B cell (primary cell): Measurements from ENCODE around the gene THBS2. TPM values are rescaled to one million over a fixed set of nuclear protein-coding genes. Genes with fewer than 3 reads are reported as not detected.
"Not testable (repeated sequence)": the region's sequence is repeated elsewhere in the genome, so short reads cannot be mapped to it uniquely, and the experiment has no call there.

Experiments
- ATAC-seq: fragments of 200-7000 bp; cut with Tn5 transposase; one replicate; pipeline ENCODE4 v1.10.0; 2021; ENCODE audit warnings: low read depth, mild to moderate bottlenecking, moderate number of reproducible peaks, moderate library complexity
- CTCF ChIA-PET: fragments of 350-600 bp; sonication (Branson Sonifier 250); formaldehyde crosslinking; loops from one replicate; lab custom pipeline; 2021; ENCODE audit warnings: antibody characterized with exemption, inconsistent platforms; lab: Charles Lee
- POLR2A ChIA-PET: fragments of 350-600 bp; sonication (Branson Sonifier 250); formaldehyde crosslinking; loops from one replicate; lab custom pipeline; 2021; ENCODE audit warnings: antibody characterized with exemption; lab: Charles Lee
- DNase-seq: peaks from one replicate; pipeline ENCODE4 v3.0.0; 2013
- H2AFZ ChIP-seq: 2 replicates; pipeline ENCODE4 v1.6.1; 2012; ENCODE audit warnings: mild to moderate bottlenecking, low read depth, low read length; ENCODE audit not compliant: insufficient read depth, poor library complexity, severe bottlenecking
- H3K27ac ChIP-seq, 2 donors: 1 replicate in 1 of 2; 2 replicates in 1 of 2; pipeline ENCODE4 v1.5.1; 2012 to 2013; ENCODE audit warnings: low read length in 2 of 2, mild to moderate bottlenecking in 2 of 2, moderate library complexity in 1 of 2
- H3K27me3 ChIP-seq, 4 experiments: fragments of 200-600 bp in 1 of 4; sonication (generic) in 1 of 4; replicated peaks in 1 of 4; 1 replicate in 2 of 4; 2 replicates in 2 of 4; pipeline versions ENCODE4 v1.6.1 to v1.7.0; 2013 to 2016; ENCODE audit warnings: low read length in 3 of 4, mild to moderate bottlenecking in 2 of 4, mixed read lengths in 1 of 4, moderate library complexity in 1 of 4; ENCODE audit not compliant: insufficient read depth in 4 of 4, control insufficient read depth in 3 of 4; ENCODE audit errors: control extremely low read depth in 1 of 4
- H3K36me3 ChIP-seq, 2 experiments: replicated peaks in 1 of 2; 1 replicate in 1 of 2; 2 replicates in 1 of 2; pipeline versions ENCODE4 v1.6.1 to v1.7.1; 2013; ENCODE audit warnings: low read length in 1 of 2; ENCODE audit not compliant: insufficient read depth in 2 of 2, control insufficient read depth in 1 of 2; ENCODE audit errors: control extremely low read depth in 1 of 2, extremely low read depth in 1 of 2
- H3K4me1 ChIP-seq, 2 donors: fragments of 200-600 bp in 1 of 2; sonication (generic) in 1 of 2; 1 replicate in 1 of 2; 2 replicates in 1 of 2; pipeline versions ENCODE4 v1.5.1 to v1.6.1; 2013 to 2017; ENCODE audit warnings: low read length in 2 of 2; ENCODE audit not compliant: control insufficient read depth in 2 of 2, insufficient read depth in 2 of 2
- H3K4me2 ChIP-seq: replicated peaks from 2 replicates; pipeline ENCODE3; 2012; ENCODE audit warnings: mild to moderate bottlenecking, low read depth, low read length; ENCODE audit not compliant: poor library complexity, severe bottlenecking
- H3K4me3 ChIP-seq, 5 experiments: fragments of 200-600 bp in 1 of 5; sonication (generic) in 1 of 5; 1 replicate in 3 of 5; 2 replicates in 2 of 5; pipeline versions ENCODE4 v1.5.1 to v1.7.0; 2011 to 2016; ENCODE audit warnings: low read length in 4 of 5, mild to moderate bottlenecking in 4 of 5, low read depth in 2 of 5, control low read depth in 1 of 5, moderate library complexity in 1 of 5; ENCODE audit not compliant: insufficient read depth in 1 of 5; ENCODE audit errors: control extremely low read depth in 1 of 5, extremely low read depth in 1 of 5
- H3K79me2 ChIP-seq: fragments of 200-600 bp; sonication (generic); one replicate; pipeline ENCODE4 v1.6.0; 2016; ENCODE audit warnings: low read length; ENCODE audit not compliant: control insufficient read depth, insufficient read depth
- H3K9ac ChIP-seq: fragments of 200-600 bp; sonication (generic); 2 replicates; pipeline ENCODE4 v1.6.1; 2017; ENCODE audit warnings: mild to moderate bottlenecking, low read length, moderate library complexity
- H3K9me3 ChIP-seq, 3 donors: one replicate each; pipeline versions ENCODE4 v1.6.1 to v1.7.1; 2013; ENCODE audit warnings: low read length in 2 of 3; ENCODE audit not compliant: control insufficient read depth in 2 of 3, insufficient read depth in 1 of 3; ENCODE audit errors: control extremely low read depth in 1 of 3
- H4K20me1 ChIP-seq: 2 replicates; pipeline ENCODE4 v1.6.0; 2012; ENCODE audit warnings: mild to moderate bottlenecking, low read length; ENCODE audit not compliant: insufficient read depth, control insufficient read depth, poor library complexity, severe bottlenecking
- H3K27ac Mint-ChIP-seq: one replicate; pipeline ENCODE4 v1.8.0; 2021; ENCODE audit warnings: mixed read lengths
- H3K27me3 Mint-ChIP-seq: one replicate; pipeline ENCODE4 v1.8.0; 2021; ENCODE audit warnings: mixed read lengths
- H3K4me1 Mint-ChIP-seq: one replicate; pipeline ENCODE4 v1.8.0; 2021; ENCODE audit warnings: mixed read lengths
- H3K4me3 Mint-ChIP-seq: one replicate; pipeline ENCODE4 v1.8.0; 2021; ENCODE audit warnings: mixed read lengths
- H3K9me3 Mint-ChIP-seq: one replicate; pipeline ENCODE4 v1.8.0; 2022; ENCODE audit warnings: mixed read lengths; ENCODE audit not compliant: insufficient read depth
- CTCF ChIP-seq: fragments of 200-600 bp; IDR thresholded peaks from one replicate; pipeline ENCODE4 v1.8.0; 2022; ENCODE audit warnings: antibody characterized with exemption, mild to moderate bottlenecking
- EZH2 ChIP-seq: IDR thresholded peaks from 2 replicates; pipeline ENCODE4 v1.6.1; 2012; ENCODE audit warnings: borderline replicate concordance, low read depth, mild to moderate bottlenecking, moderate library complexity, low read length; ENCODE audit not compliant: insufficient read depth, poor library complexity, severe bottlenecking
- WGBS: methylation state at CpG from one replicate; pipeline ENCODE4 v1.1.5; 2013; ENCODE audit warnings: missing lambda C conversion rate; ENCODE audit not compliant: insufficient coverage; 5-methylcytosine and 5-hydroxymethylcytosine counted together
- intact Hi-C: fragments of 100-400 bp; cut with micrococcal nuclease; formaldehyde crosslinking; loops from one replicate; pipeline ENCODE4 v1.10.0; 2022
- polyA plus RNA-seq: library from polyadenylated mRNA; depleted of rRNA; stranded (reverse); fragments of >200 nt; gene quantifications from 2 replicates; pipeline ENCODE4 v1.2.3, GENCODE V29; 2012
- total RNA-seq, 2 donors: library from RNA; stranded (reverse); fragments of 120-200 nt in 1 of 2; gene quantifications; 1 replicate in 1 of 2; 2 replicates in 1 of 2; pipeline versions ENCODE4 v1.2.3 to v1.2.4, GENCODE V29; 2013 to 2022

Gene THBS2
- total and polyA plus RNA-seq, 2 donors (not counting 1 experiment from before 2014, with no cell fraction given), result not detected

- peaks cover 0 to 3% (median 0%) of the 10 kb centered on the region in 4 experiments for H3K27me3 ChIP-seq
- ChIA-PET CTCF (no interaction called here), POLR2A (no interaction called here)
- no peak for TF ChIP-seq CTCF
- no peak for TF ChIP-seq EZH2
- no peaks in the 10 kb centered on the region for H3K79me2 ChIP-seq
- Mint-ChIP-seq H3K27ac (no peak overlapping the region), H3K4me3 (no peak overlapping the region), H3K27me3 (peaks cover 8% of the 10 kb centered on the region), H3K9me3 (peaks cover 4% of the 10 kb centered on the region), H3K4me1 (no peaks in the 10 kb centered on the region)
- no peak for DNase-seq
- H3K9me3 ChIP-seq, result peaks cover 0 to 2% (median 0%) of the 10 kb centered on the region in 3 donors
- WGBS, result 96% methylated on average over 5 of the region's 8 CpGs
- no peaks in the 10 kb centered on the region for H3K36me3 ChIP-seq
- ATAC-seq, result no peak
- H3K4me1 ChIP-seq, result no peaks in the 10 kb centered on the region
- H3K27ac ChIP-seq, result no peak overlapping the region
- intact Hi-C loops, result no loop called here
- no peak overlapping the region for H2AFZ ChIP-seq
- no peak overlapping the region for H3K4me3 ChIP-seq
- H3K4me2 ChIP-seq, result no peak overlapping the region
- H3K9ac ChIP-seq, result no peak overlapping the region
- no peaks in the 10 kb centered on the region for H4K20me1 ChIP-seq
Measured at GRCh38 chr6:169183233-169183632, 70.4 kb downstream of the THBS2 start.

- H3K9ac ChIP-seq, H3K9me3 Mint-ChIP-seq, POLR2A ChIA-PET, CTCF ChIA-PET, H3K4me1 Mint-ChIP-seq, H3K79me2 ChIP-seq, H3K27me3 Mint-ChIP-seq, H3K4me2 ChIP-seq, DNase-seq, H3K4me1 ChIP-seq, H3K27ac Mint-ChIP-seq, H3K36me3 ChIP-seq, H3K4me3 Mint-ChIP-seq, H2AFZ ChIP-seq, intact Hi-C loops, H3K9me3 ChIP-seq, H3K27ac ChIP-seq, H3K27me3 ChIP-seq, ATAC-seq, H4K20me1 ChIP-seq, H3K4me3 ChIP-seq: not testable (repeated sequence)
- 100% methylated on average over 1 of the region's 1 CpG for WGBS
Measured at GRCh38 chr6:169179831-169180230, 73.8 kb downstream of the THBS2 start.
